H1 (cell line): ENCODE results near the gene PPEF2. TPM values are rescaled to one million over a fixed set of nuclear protein-coding genes. Genes with fewer than 3 reads are reported as not detected.

ENCODE experiments used
- CTCF ChIA-PET: fragments of 300-600 bp; sonication (Branson Sonifier 250); formaldehyde crosslinking; loops from one replicate; lab custom pipeline; 2021; ENCODE audit not compliant: partially characterized antibody; lab: Charles Lee
- POLR2A ChIA-PET: fragments of 300-600 bp; sonication (Branson Sonifier 250); formaldehyde crosslinking; loops from one replicate; lab custom pipeline; 2021; ENCODE audit warnings: inconsistent platforms; ENCODE audit not compliant: partially characterized antibody; lab: Charles Lee
- DNase-seq, 2 experiments: peaks; one replicate each; pipeline versions ENCODE4 v3.0.0 to v3.0.0-alpha.2; 2010 to 2022; ENCODE audit warnings: low spot score in 2 of 2, low read depth in 1 of 2, mixed read lengths in 1 of 2
- FAIRE-seq: peaks from 2 replicates; lab custom pipeline; 2011; peaks lifted over from hg19 to GRCh38; lab: Jason Lieb, UNC
- H2AFZ ChIP-seq: 2 replicates; pipeline ENCODE4 v1.8.1; 2012; ENCODE audit warnings: low read length, inconsistent platforms
- H2AK5ac ChIP-seq: 2 replicates; pipeline ENCODE4 v1.6.1; 2013; ENCODE audit warnings: low read depth, low read length
- H2BK120ac ChIP-seq: replicated peaks from 2 replicates; pipeline ENCODE3; 2013; ENCODE audit warnings: low read depth, low read length, inconsistent platforms
- H2BK12ac ChIP-seq: 2 replicates; pipeline ENCODE4 v1.6.1; 2013; ENCODE audit warnings: low read depth, low read length
- H2BK15ac ChIP-seq: 2 replicates; pipeline ENCODE4 v1.6.1; 2013; ENCODE audit warnings: low read length
- H2BK20ac ChIP-seq: 2 replicates; pipeline ENCODE4 v1.6.1; 2013; ENCODE audit warnings: low read length
- H2BK5ac ChIP-seq: 2 replicates; pipeline ENCODE4 v1.6.1; 2013; ENCODE audit warnings: low read depth, low read length
- H3K14ac ChIP-seq: 2 replicates; pipeline ENCODE4 v1.6.1; 2013; ENCODE audit warnings: inconsistent platforms; ENCODE audit not compliant: insufficient read length
- H3K18ac ChIP-seq: 2 replicates; pipeline ENCODE4 v1.6.1; 2013; ENCODE audit warnings: low read length; ENCODE audit errors: extremely low read depth
- H3K23ac ChIP-seq: 2 replicates; pipeline ENCODE4 v1.6.1; 2013; ENCODE audit warnings: inconsistent platforms; ENCODE audit not compliant: insufficient read length
- H3K23me2 ChIP-seq: 2 replicates; pipeline ENCODE4 v1.6.1; 2013; ENCODE audit warnings: low read depth, low read length
- H3K27ac ChIP-seq: 2 replicates; pipeline ENCODE4 v1.6.1; 2011; ENCODE audit warnings: low read depth, low read length, inconsistent platforms
- H3K27me3 ChIP-seq, 4 experiments: replicated peaks in 1 of 4; 1 replicate in 1 of 4; 2 replicates in 3 of 4; pipeline versions ENCODE4 v1.6.1 to v1.8.1; 2011 to 2013; ENCODE audit warnings: low read length in 3 of 4, mild to moderate bottlenecking in 3 of 4, inconsistent platforms in 2 of 4, mixed read lengths in 2 of 4, moderate library complexity in 1 of 4; ENCODE audit not compliant: control insufficient read depth in 3 of 4, insufficient read depth in 3 of 4; ENCODE audit errors: extremely low read depth in 1 of 4
- H3K36me3 ChIP-seq, 4 experiments: 2 replicates each; pipeline versions ENCODE4 v1.6.1 to v1.8.1; 2011 to 2013; ENCODE audit warnings: mild to moderate bottlenecking in 4 of 4, low read length in 3 of 4, moderate library complexity in 2 of 4, control low read depth in 1 of 4, inconsistent platforms in 1 of 4; ENCODE audit not compliant: insufficient read depth in 4 of 4, control insufficient read depth in 2 of 4
- H3K4ac ChIP-seq: replicated peaks from 2 replicates; pipeline ENCODE3; 2013; ENCODE audit warnings: low read length, low read depth, mixed read lengths, inconsistent platforms; ENCODE audit not compliant: insufficient read length
- H3K4me1 ChIP-seq, 4 experiments: replicated peaks in 1 of 4; 1 replicate in 1 of 4; 2 replicates in 3 of 4; pipeline versions ENCODE4 v1.6.1 to v1.8.1; 2011 to 2013; ENCODE audit warnings: low read length in 3 of 4, inconsistent platforms in 2 of 4, mixed read lengths in 1 of 4; ENCODE audit not compliant: insufficient read depth in 4 of 4, control insufficient read depth in 3 of 4
- H3K4me2 ChIP-seq, 2 experiments: 2 replicates each; pipeline versions ENCODE4 v1.6.1 to v1.8.1; 2011 to 2013; ENCODE audit warnings: low read depth in 2 of 2, low read length in 2 of 2, control low read depth in 1 of 2, inconsistent platforms in 1 of 2, mild to moderate bottlenecking in 1 of 2; ENCODE audit not compliant: insufficient read depth in 1 of 2
- H3K4me3 ChIP-seq, 4 experiments: fragments of 200-600, 300-600 bp in 1 of 4; sonication (generic), shearing (Covaris generic), sonication (Bioruptor Twin) in 1 of 4; 2 replicates each; pipeline versions ENCODE4 v1.5.1 to v1.8.1; 2011 to 2016; ENCODE audit warnings: low read length in 4 of 4, low read depth in 3 of 4, control low read depth in 2 of 4, inconsistent platforms in 2 of 4, mild to moderate bottlenecking in 2 of 4, mixed read lengths in 1 of 4, moderate library complexity in 1 of 4; ENCODE audit not compliant: insufficient read depth in 2 of 4; ENCODE audit errors: extremely low read depth in 1 of 4
- H3K56ac ChIP-seq: replicated peaks from 2 replicates; pipeline ENCODE3; 2013; ENCODE audit warnings: low read depth, mild to moderate bottlenecking, mixed read lengths, low read length, inconsistent platforms; ENCODE audit not compliant: insufficient read length
- H3K79me1 ChIP-seq: 2 replicates; pipeline ENCODE4 v1.6.1; 2013; ENCODE audit warnings: low read depth, low read length, control low read depth
- H3K79me2 ChIP-seq, 2 experiments: 2 replicates each; pipeline versions ENCODE4 v1.6.1 to v1.8.1; 2012 to 2013; ENCODE audit warnings: low read length in 2 of 2, mild to moderate bottlenecking in 2 of 2, inconsistent platforms in 1 of 2; ENCODE audit not compliant: insufficient read depth in 2 of 2, control insufficient read depth in 1 of 2
- H3K9ac ChIP-seq, 4 experiments: replicated peaks in 1 of 4; 1 replicate in 1 of 4; 2 replicates in 3 of 4; pipeline versions ENCODE4 v1.6.1 to v1.8.1; 2011 to 2013; ENCODE audit warnings: low read depth in 3 of 4, low read length in 3 of 4, control low read depth in 2 of 4, mild to moderate bottlenecking in 2 of 4, moderate library complexity in 2 of 4, inconsistent platforms in 1 of 4; ENCODE audit errors: extremely low read depth in 1 of 4
- H3K9me3 ChIP-seq, 2 experiments: 2 replicates each; pipeline versions ENCODE4 v1.6.1 to v1.8.1; 2012 to 2013; ENCODE audit warnings: mild to moderate bottlenecking in 2 of 2, moderate library complexity in 2 of 2, control low read depth in 1 of 2, inconsistent platforms in 1 of 2, low read depth in 1 of 2, low read length in 1 of 2, mixed read lengths in 1 of 2; ENCODE audit not compliant: insufficient read depth in 2 of 2
- H4K20me1 ChIP-seq, 2 experiments: replicated peaks in 1 of 2; 2 replicates each; pipeline versions ENCODE3 to v1.8.1; 2011 to 2013; ENCODE audit warnings: inconsistent platforms in 2 of 2, low read length in 2 of 2, mild to moderate bottlenecking in 1 of 2; ENCODE audit not compliant: insufficient read depth in 2 of 2, control insufficient read depth in 1 of 2
- H4K5ac ChIP-seq: 2 replicates; pipeline ENCODE4 v1.6.1; 2013; ENCODE audit warnings: low read length, low read depth, mixed read lengths, inconsistent platforms; ENCODE audit not compliant: insufficient read length
- H4K8ac ChIP-seq: 2 replicates; pipeline ENCODE4 v1.8.0; 2013; ENCODE audit warnings: mild to moderate bottlenecking, moderate library complexity, low read length, inconsistent platforms; ENCODE audit not compliant: insufficient read depth; ENCODE audit errors: extremely low read depth
- H4K91ac ChIP-seq: replicated peaks from 2 replicates; pipeline ENCODE3; 2013; ENCODE audit warnings: low read length, mixed read lengths, inconsistent platforms; ENCODE audit not compliant: insufficient read length
- CTBP2 ChIP-seq: IDR thresholded peaks from 2 replicates; pipeline ENCODE4 v1.7.0; 2011; ENCODE audit warnings: borderline replicate concordance, mild to moderate bottlenecking, moderate library complexity, mixed read lengths, low read length; ENCODE audit not compliant: insufficient read depth, insufficient read length
- KDM1A ChIP-seq: fragments of 200-600, 300-600 bp; sonication (generic); IDR thresholded peaks from 2 replicates; pipeline ENCODE4 v1.7.1; 2016; ENCODE audit warnings: mild to moderate bottlenecking, low read length, borderline replicate concordance
- WGBS, 2 experiments: shearing (Covaris generic) in 1 of 2; methylation state at CpG; one replicate each; pipeline versions ENCODE4 v1.1.6 to v1.1.7; 2013 to 2015; ENCODE audit warnings: low lambda C conversion rate in 2 of 2, mixed read lengths in 2 of 2, inconsistent platforms in 1 of 2, low coverage in 1 of 2, missing lambda C conversion rate in 1 of 2; ENCODE audit not compliant: insufficient replicate concordance in 2 of 2, insufficient coverage in 1 of 2, insufficient read length in 1 of 2; ENCODE audit errors: extremely low coverage in 1 of 2, missing lambda C conversion rate in 1 of 2; 5-methylcytosine and 5-hydroxymethylcytosine counted together
- polyA plus RNA-seq, 7 experiments: library from polyadenylated mRNA; depleted of rRNA in 3 of 7; stranded (reverse) in 5 of 7; unstranded in 2 of 7; fragments of >200 nt in 5 of 7; fragments of 200-250 nt in 2 of 7; gene quantifications; 1 replicate in 5 of 7; 2 replicates in 1 of 7; 4 replicates in 1 of 7; pipeline versions ENCODE4 v1.2.1 to v1.2.3, GENCODE V29; 2011 to 2013; ENCODE audit warnings: missing spikeins in 2 of 7, mixed read lengths in 2 of 7
- total RNA-seq: library from RNA; stranded (reverse); fragmentation: NEBNext Ultra II Directional; extraction: Animal tissue kit (Norgen Biotek cat#: 25700); gene quantifications from 2 replicates; pipeline ENCODE4 v1.2.1, GENCODE V29; 2021
- TF ChIP-seq, protein P1 (sequence below): IDR thresholded peaks from 2 replicates; pipeline ENCODE4 v1.6.1; 2011; ENCODE audit warnings: low read length, improper control_type of control experiment

Gene PPEF2
- total and polyA plus RNA-seq, 2 of the 8 experiments (the other 6 are each of a cell fraction or from before 2014, with no cell fraction given) = not detected

DNA sequence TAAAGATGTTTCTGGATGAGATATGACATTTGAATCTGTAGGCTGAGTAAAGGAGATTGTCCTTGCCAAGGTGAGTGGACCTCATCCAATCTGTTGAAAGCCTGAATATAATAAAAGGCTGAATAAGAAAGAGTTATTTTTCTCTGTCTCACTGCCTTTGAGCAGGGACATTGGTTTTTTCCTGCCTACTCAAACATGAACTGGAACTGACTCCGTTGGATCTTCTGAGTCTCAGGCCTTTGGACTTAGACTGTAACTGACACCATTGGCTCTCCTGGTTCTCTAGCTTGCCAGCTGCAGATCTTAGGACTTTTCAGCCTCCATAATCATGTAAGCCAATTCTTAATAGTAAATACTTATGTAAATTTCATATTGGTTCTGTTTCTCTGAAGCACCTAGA is 43.5 kb downstream of the PPEF2 start:
- Histone ChIP-seq H2BK20ac (no peak overlapping the region), H3K4me3 (no peak overlapping the region), H3K27ac (no peak overlapping the region), H2AK5ac (no peak overlapping the region), H3K23ac (no peak overlapping the region), H2BK5ac (no peak overlapping the region), H3K36me3 (no peaks in the 10 kb centered on the region), H4K20me1 (no peaks in the 10 kb centered on the region), H3K4ac (no peak overlapping the region), H3K79me1 (no peaks in the 10 kb centered on the region), H3K27me3 (no peaks in the 10 kb centered on the region), H4K5ac (no peak overlapping the region), H3K79me2 (no peaks in the 10 kb centered on the region), H4K91ac (no peak overlapping the region), H3K56ac (no peak overlapping the region), H2BK120ac (no peak overlapping the region), H3K14ac (no peak overlapping the region), H2BK12ac (no peak overlapping the region), H3K4me1 (no peaks in the 10 kb centered on the region), H3K9me3 (no peaks in the 10 kb centered on the region), H2AFZ (no peak overlapping the region), H3K4me2 (no peak overlapping the region), H3K23me2 (no peaks in the 10 kb centered on the region), H4K8ac (no peak overlapping the region), H3K18ac (no peak overlapping the region), H2BK15ac (no peak overlapping the region), H3K9ac (no peak overlapping the region)
- 0% methylated on average over 1 of the region's 1 CpG; no CpG with 5 or more reads in 1 of the 2 experiments for WGBS, 2 experiments
- FAIRE-seq (no peak), DNase-seq (no peak)
- ChIA-PET POLR2A (no interaction called here), CTCF (interaction anchor here (0.8 kb wide), 1 partner anchor 519 kb away, joined by 3 read pairs; no protein-coding TSS in a partner anchor)
- TF ChIP-seq KDM1A = no peak
- TF ChIP-seq, protein P1, sequence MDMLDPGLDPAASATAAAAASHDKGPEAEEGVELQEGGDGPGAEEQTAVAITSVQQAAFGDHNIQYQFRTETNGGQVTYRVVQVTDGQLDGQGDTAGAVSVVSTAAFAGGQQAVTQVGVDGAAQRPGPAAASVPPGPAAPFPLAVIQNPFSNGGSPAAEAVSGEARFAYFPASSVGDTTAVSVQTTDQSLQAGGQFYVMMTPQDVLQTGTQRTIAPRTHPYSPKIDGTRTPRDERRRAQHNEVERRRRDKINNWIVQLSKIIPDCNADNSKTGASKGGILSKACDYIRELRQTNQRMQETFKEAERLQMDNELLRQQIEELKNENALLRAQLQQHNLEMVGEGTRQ = no peak
- no peak for TF ChIP-seq CTBP2
